Body of pancreas (tissue), 4 donors: ENCODE measurements around the gene DNTT.

Source experiments
- POLR2A ChIP-seq, 3 donors: fragments of 450-650 bp; IDR thresholded peaks; one replicate each; pipeline ENCODE4 v1.6.1; 2016; ENCODE audit warnings: antibody characterized with exemption in 3 of 3, mild to moderate bottlenecking in 2 of 3
- TF ChIP-seq, protein P1 (sequence below), 7 experiments: fragments of 450-650 bp in 4 of 7; fragments of 200-600 bp in 3 of 7; sonication (generic) in 3 of 7; IDR thresholded peaks; one replicate each; pipeline ENCODE4 v1.5.1; 2016 to 2019; ENCODE audit warnings: antibody characterized with exemption in 7 of 7

DNA sequence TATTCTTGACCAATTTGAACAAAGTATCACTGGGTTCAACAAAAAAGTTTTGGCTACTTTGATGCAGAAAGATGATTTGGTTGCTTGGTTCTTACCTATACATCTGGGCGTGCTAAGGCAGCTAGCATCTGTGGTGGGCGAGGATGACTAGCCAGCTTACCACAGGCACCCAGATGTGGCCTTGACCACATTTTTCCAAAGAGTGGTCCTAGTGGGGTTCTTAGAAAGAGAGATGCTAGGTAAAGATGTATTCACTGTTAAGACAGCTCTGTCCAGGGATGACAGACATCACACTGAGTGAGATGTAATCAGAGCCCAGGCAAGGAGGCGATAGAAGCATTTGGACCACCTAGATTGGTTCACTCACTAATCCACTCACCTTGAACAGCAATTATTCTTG lies 785 bp downstream of the DNTT start:
- TF ChIP-seq, protein P1, sequence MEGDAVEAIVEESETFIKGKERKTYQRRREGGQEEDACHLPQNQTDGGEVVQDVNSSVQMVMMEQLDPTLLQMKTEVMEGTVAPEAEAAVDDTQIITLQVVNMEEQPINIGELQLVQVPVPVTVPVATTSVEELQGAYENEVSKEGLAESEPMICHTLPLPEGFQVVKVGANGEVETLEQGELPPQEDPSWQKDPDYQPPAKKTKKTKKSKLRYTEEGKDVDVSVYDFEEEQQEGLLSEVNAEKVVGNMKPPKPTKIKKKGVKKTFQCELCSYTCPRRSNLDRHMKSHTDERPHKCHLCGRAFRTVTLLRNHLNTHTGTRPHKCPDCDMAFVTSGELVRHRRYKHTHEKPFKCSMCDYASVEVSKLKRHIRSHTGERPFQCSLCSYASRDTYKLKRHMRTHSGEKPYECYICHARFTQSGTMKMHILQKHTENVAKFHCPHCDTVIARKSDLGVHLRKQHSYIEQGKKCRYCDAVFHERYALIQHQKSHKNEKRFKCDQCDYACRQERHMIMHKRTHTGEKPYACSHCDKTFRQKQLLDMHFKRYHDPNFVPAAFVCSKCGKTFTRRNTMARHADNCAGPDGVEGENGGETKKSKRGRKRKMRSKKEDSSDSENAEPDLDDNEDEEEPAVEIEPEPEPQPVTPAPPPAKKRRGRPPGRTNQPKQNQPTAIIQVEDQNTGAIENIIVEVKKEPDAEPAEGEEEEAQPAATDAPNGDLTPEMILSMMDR (IDR thresholded peaks at IDR 0.05): no peak
- no peak for TF ChIP-seq POLR2A (IDR thresholded peaks at IDR 0.05)
